Adrenal gland (tissue), 5 donors: ENCODE results near the gene CTCFL.

Experiments used
- POLR2A ChIP-seq, 2 donors: fragments of 450-650 bp; IDR thresholded peaks; one replicate each; pipeline ENCODE4 v1.6.1; 2017; ENCODE audit warnings: antibody characterized with exemption in 2 of 2, mild to moderate bottlenecking in 2 of 2, moderate library complexity in 1 of 2
- TF ChIP-seq, protein P1 (sequence below), 6 experiments: fragments of 450-650 bp in 4 of 6; fragments of 200-600 bp in 2 of 6; sonication (generic) in 1 of 6; IDR thresholded peaks; 1 replicate in 5 of 6; 2 replicates in 1 of 6; pipeline versions ENCODE4 v1.5.1 to v1.8.0; 2016 to 2021; ENCODE audit warnings: antibody characterized with exemption in 6 of 6, mild to moderate bottlenecking in 2 of 6, moderate library complexity in 1 of 6
- donor health status: DM: no; HTN: no; CAD: no.

DNA sequence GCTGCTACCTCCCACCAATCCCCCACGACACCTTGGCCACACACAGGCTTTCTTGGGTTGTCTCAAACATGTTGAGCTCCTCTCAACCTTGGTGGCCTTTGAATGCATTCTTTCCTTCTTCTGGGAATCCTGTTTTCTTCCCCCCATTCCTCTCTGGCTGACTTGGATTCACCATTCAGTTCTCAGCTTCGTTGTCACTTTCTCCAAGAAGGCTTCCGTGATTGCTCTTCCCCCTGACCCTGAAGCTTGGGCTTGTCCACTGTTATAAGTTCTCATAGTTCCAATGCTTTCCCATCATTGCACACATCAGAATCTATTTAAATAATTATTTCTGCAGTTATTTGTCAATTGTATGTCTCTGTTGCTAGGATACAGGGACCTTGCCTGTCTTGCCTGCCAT, 69.6 kb downstream of the CTCFL start:
- TF ChIP-seq, protein P1, sequence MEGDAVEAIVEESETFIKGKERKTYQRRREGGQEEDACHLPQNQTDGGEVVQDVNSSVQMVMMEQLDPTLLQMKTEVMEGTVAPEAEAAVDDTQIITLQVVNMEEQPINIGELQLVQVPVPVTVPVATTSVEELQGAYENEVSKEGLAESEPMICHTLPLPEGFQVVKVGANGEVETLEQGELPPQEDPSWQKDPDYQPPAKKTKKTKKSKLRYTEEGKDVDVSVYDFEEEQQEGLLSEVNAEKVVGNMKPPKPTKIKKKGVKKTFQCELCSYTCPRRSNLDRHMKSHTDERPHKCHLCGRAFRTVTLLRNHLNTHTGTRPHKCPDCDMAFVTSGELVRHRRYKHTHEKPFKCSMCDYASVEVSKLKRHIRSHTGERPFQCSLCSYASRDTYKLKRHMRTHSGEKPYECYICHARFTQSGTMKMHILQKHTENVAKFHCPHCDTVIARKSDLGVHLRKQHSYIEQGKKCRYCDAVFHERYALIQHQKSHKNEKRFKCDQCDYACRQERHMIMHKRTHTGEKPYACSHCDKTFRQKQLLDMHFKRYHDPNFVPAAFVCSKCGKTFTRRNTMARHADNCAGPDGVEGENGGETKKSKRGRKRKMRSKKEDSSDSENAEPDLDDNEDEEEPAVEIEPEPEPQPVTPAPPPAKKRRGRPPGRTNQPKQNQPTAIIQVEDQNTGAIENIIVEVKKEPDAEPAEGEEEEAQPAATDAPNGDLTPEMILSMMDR (IDR thresholded peaks at IDR 0.05): no peak
- TF ChIP-seq POLR2A (IDR thresholded peaks at IDR 0.05): no peak
